Endometrial microvascular endothelial cells (primary cell): ENCODE measurements around the gene HECW1. TPM values are rescaled to one million over a fixed set of nuclear protein-coding genes. Genes with fewer than 3 reads are reported as not detected.
"Not testable (repeated sequence)": the region's sequence is repeated elsewhere in the genome, so short reads cannot be mapped to it uniquely, and the experiment has no call there.

Source experiments
- in situ Hi-C: cut with HindIII; loops from 2 replicates; pipeline ENCODE4 v1.10.0; 2017; ENCODE audit warnings: low sequenced_read_pairs, low pct_unique_long_range_greater_than_20kb; ENCODE audit errors: inconsistent ontology term
- total RNA-seq: library from RNA; depleted of rRNA; stranded (reverse); fragments of >200 nt; gene quantifications from one replicate; pipeline ENCODE4 v1.2.3, GENCODE V29; 2015; ENCODE audit errors: inconsistent ontology term

The HECW1 gene
- total RNA-seq, 1 donor from 2014 or later: not detected

DNA sequence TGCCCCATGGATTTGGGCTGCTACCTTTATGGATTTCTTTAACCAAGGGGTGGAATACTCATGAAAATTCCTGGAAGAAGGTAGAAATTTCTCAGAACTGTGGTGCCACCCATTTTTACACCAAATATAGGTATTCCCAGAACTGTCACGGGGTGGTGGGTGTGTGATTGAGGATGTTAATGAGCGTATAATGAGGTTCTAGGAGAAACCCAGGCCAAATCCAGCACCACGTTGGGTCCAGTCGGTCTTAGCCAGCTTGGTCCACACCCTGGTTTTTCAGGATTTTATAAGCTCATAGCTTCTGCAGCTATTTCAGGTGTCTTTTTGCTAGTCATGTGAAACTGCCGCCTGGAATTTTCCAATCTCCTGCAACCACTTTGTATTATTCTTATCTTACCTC, 83.3 kb downstream of the HECW1 start:
- in situ Hi-C loops: no loop called here

DNA sequence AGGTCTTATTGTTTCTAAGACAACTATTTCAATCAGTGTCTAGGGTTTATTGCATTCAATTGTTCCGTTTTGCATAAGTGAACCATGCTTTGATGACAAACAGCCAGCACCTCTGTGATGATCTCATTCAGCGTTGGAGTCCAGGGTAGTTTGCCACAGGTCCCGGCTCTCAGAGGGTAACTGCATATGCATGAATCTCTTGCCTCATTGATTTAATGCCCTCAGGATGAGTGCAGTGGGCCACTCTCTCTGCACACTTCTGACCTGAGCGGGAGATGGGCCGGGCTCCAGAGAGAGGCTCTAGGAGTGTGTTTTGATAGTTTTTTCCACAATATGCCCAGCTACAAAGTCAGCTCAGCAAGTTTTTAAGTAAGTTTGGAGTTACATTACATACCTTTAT, 83.9 kb downstream of the HECW1 start:
- in situ Hi-C loops: no loop called here

DNA sequence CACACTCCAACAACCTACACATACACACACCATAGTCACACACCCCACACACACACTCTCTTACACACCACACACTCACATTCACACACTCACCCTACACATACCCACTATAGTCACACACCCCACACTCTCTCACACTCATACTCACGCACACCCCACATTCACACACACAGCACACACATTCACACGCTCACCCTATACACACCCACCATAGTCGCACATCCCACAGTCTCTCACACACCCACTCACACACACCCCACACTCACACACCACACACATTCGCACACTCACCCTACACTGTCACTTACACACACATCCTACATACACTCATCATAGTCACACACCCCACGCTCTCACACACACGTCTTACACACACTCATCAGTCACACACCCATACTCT, 85.6 kb downstream of the HECW1 start:
- in situ Hi-C loops: no loop called here

DNA sequence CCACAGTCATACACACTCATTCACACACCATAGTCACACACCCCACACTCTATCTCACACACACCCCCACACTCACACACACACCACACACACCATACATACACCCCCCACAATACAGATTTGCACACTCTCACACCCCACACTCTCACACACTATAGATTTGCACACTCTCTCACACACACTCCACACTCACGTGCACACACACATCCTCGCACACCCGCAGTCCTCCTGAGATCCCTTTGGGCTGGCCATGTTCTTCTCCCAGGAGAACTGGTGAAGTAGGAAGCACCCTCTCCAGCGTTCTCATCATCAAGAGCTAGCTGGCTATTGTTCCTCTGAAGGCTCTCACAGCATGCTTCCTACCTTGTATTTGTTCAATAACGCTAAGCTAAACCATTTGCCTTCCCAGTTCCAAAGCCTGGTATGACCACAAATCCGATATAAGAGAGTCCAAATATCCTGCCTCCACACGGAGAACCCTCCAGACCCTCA, 86.2 kb downstream of the HECW1 start:
- in situ Hi-C loops: no loop called here

DNA sequence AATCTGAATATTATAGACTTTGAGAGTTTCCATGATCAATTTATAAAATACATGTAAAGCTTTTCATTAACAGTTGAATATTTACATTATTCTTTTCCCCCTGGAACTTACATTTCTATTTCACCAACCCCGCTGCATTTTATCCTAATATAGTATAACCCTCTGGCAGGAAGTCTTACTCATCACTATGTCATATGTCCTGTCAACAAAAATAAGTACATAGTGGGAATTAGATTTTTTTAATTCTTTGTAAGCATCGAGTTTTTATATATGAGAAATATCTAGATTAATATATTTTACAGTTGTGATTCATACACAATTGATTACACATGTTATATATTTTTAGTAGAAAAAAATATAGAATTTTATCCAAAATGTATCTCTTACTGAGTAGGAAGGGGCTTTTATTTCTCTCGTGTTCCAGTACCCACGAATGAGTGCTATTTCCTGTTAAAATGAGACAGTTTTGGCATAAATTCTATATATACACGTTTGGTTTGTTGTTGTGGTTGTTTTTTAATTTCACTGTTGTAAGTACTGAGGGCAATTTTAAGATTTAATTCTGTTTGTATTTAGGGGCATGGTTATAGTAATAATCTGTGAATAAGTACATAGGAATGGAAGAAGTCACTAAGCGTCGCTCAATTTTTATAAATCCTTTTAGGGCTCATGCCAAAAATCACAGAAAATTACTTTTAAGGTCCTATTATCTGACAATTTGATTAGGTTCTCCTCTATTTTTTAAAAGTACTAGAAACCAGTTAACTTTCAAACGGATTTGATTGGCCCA, 87.1 kb downstream of the HECW1 start:
- in situ Hi-C loops: no loop called here

DNA sequence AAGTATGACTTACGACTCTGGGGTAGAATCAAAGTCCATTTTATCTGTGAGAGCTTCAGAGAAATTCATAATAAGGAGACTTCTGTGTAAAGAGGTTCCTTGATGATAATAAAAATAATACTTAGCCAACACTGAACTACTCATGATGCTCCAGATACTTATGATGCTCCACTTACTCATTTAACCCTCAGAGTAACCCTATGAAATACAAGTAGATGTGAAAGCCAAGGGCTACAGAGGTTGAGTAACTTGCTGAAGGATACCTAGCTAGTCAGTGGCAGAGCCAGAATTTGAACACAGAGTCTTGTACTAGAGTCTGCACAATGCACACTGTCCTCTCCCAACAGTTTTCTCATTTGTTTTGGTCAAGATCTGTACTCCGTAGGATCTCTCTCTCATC, 89.5 kb downstream of the HECW1 start:
- in situ Hi-C loops: no loop called here

DNA sequence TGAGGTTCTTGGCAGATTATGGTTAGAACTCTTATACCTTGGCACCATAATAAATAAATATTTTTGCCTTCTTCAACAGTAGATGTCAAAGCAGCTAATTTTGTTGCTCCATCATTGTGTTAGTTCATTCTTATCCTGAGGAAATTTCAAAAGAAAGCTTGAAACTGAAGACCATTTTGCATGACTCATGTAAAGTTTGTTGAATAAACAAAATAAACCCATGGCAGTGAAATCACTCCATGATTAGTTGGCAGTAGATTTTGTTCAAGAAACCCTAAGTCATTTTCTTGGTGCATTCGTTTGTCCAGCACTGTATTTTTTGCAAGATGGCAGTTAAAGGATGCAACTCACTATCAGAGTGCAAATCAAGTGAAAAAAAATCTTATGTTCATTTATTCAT, 91.6 kb downstream of the HECW1 start:
- in situ Hi-C loops: no loop called here

DNA sequence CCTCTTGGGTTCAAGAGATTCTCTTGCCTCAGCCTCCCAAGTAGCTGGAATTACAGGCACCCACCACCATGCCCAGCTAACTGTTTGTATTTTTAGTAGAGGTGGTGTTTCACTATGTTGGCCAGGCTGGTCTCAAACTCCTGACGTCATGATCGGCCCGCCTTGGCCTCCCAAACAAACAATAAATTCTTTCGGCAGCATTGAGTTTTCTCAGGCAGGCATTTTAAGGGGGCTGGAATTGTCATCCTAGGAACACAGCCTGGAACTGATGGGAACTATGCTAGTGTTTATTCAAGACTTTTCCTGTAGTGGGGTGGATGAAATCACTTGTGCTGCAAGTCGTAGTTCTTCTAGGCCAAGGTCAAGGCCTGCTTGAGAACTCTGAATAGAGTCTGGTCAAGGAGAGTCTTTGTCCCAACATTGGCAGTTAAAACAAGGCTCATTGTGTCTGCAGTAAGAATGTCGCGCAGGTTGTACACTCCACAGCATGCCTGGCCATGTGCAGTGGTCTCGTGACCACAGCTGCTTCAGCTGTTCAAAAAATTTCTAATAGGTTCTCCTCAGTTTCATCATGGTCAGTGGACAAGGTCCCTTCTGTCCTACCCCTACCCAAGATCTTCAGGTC, 92.8 kb downstream of the HECW1 start:
- in situ Hi-C loops: no loop called here

DNA sequence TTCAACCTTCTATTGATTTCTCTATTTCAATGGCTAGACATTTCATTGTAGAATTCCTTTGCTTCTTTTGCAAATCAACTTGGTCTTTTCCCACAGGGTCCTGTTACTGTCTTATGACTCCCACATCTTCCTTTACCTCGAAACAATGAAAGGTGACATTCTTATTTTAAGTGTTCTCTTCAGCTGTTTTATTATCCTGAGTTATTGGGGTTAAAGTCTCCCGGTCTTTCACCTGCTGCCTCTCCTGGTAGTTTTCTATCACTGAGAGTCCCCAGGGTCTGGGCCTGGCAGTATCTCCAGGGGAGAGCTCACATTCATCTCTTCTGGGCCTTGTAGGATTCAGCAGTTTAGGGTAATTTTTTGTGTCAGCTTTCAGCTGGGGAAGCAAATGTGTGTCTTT, 95.8 kb downstream of the HECW1 start:
- in situ Hi-C loops: no loop called here

DNA sequence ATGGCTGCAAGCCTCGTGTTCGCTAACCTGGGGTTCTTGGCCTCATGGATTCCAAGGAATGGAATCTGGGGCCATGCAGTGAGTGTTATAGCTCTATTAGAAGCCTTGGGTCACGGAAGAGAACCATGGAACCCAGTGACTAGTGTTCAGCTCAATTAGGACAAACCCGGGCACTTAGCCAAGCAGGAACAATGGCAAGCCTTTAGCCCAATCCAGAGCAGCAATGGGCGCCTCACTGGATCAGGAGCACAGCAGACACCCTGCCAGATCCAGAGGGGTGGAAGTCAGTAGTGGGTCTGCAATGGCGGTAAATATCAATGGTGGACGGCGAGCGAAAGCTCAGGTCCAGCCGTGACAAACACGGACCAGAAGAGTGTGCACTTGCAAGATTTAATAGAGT, 98.1 kb downstream of the HECW1 start:
- in situ Hi-C loops: not testable (repeated sequence)

DNA sequence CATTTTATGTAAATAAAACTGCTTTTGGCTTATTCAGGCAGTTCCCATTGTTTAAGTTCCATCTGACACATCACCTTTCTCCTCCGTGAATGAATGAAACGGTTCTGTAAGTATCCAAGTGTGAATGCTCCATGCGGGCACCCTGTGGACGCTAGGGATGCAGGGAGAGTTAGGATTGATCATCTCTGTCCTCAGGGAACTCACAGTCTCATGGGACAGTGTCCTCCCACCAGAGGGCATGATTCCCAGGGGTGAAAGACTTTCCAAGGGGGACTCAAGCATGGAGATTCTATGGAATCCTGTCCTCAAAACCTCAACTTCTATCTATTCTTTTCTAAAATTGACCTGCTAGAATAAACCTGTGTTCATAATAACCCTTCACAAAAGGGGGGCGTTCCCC, 98.8 kb downstream of the HECW1 start:
- in situ Hi-C loops: no loop called here

DNA sequence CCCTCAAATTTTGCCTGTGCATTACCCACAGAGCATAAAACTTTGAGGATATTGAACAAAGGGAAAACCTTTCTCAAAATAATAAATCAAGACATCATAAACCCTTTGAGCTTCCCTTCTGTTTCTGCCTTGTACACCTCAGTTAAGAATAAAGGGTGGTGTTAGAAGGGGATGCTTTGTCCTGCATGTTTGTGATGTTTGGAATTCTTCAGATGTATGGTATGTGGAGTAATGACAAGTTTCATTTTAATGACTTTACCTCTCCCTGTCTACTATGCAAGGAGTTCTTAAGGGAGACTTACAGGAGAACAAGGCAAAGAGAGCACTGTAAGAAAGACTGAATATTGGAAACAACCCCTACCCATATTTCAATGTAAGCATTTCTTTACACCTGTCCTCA, 99.2 kb downstream of the HECW1 start:
- in situ Hi-C loops: no loop called here

DNA sequence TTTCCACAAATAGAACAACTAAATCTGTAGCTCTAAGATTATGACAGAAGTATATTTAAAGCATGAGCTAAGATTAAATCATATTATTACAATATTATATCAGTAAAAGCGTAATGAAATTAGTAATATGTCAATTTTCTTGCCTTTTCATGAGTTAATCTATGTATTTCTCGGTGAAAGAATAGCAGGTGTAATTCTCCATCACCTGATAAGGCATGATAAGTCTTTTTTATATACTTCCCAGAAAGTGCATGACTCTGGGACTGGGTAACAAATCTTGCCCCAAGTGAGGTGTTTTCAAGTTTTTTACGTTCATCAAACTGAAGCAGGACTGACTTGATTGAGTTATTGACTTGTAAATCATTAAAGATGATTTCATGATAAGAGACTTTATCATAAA, 100.5 kb downstream of the HECW1 start:
- in situ Hi-C loops: no loop called here

DNA sequence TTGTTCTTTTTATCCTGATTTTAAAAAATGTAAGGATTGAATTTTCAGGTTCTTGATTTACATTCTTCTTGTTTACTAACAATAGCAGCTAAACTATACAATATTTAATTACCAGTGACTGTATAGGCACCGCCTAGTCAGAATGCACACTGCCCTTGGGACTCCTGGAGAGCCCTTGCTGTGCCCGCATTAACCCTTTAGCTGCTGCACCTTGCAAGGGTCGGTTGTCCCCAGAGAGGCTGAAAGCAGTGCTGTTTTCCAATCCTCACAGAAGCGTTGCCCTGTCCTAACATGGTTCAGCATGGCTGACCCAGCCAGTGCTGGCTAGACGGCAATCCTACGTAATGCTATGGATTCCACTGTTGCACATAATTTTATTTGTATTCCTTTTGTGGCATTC, 102.6 kb downstream of the HECW1 start:
- in situ Hi-C loops: no loop called here

DNA sequence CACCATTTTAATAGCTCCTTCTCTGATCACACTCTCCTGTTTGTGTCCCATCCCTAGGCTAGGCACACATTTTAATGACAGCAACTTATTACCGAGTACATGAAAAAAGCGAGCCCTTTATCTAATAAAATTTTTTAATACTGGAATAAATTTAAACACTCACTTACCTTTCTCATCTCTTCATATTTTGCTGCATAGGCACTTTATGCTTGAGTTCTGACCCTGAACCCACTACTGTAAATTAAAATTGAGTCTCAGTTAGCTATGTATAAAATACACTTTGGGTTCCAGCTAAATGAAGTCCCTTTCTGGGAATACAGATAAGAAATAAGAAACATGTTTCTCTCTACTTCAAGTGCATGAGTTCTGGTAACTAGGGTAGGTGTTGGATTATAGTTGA, 104.6 kb downstream of the HECW1 start:
- in situ Hi-C loops: no loop called here

DNA sequence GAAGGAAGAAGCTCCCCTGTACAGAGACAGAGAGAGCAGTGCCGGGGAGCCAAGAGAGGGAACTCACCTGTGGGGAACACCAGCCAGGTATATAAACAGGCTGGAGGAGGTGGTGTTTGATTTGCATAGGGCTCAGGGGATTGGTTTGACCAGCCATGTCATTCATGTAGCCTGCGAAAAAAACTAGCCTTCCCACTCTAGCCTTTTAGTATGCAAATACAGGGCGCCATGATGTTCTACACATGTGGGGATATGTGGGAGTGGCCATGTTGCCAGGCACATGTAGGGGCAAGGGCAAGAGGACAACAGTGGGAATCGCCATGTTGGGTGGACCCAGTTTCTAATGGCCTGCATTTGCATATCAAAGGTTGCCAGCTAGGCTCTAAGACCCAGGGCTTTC, 106.5 kb downstream of the HECW1 start:
- in situ Hi-C loops: not testable (repeated sequence)

DNA sequence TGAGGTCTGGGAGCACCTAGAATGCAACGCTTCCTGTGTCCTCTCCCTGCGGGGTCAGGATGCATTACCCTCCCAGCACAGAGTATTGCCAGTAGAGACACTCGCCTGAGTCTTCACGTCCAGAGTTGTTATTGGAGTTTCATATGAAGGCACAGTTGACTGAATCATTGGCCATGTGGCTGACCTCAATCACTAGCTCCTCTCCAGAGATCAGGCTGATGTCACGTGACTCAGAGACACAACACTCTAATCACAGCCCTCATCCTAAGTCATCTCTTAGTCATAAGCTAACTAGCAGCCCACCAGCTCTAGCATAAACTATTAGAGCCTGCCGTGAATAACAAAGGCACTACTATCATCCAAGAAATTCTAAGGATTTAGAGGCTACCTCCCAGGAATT, 107.8 kb downstream of the HECW1 start:
- in situ Hi-C loops: no loop called here

DNA sequence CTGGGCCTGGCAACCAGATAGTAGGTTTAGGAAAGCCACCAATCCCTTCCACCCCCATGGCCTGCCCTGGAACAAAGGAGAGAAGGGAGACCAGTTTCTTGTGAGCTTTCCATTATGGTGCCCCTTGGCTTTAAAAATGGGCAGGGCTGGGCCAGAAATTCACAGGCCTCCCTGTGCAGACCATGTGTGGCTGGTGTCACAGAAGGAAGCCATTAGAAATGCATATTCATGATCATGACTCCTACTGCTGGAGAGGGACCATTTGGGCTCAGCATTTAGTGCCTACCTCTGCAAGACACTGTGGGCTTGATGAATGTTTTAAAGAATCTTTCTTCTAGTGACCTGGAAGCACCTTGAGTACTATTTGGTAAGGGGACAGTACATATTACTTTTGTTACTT, 108.3 kb downstream of the HECW1 start:
- in situ Hi-C loops: no loop called here

DNA sequence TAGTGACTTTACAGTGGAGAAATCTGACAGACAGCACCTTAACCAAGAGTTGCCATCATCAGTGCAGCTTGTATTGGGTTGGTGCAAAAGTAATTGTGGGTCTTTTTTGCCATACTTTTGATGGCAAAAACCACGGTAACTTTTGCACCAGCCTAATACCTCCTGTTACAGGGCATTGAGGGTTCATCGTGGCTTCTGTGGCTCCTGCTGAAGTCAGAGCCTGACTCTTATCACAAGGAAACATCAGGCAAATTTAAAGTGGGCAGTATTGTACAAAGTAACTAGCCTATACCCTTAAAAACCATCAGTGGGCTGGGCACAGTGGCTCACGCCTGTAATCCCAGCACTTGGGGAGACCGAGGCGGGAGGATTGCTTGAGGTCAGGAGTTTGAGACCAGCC, 117.4 kb downstream of the HECW1 start:
- in situ Hi-C loops: no loop called here

DNA sequence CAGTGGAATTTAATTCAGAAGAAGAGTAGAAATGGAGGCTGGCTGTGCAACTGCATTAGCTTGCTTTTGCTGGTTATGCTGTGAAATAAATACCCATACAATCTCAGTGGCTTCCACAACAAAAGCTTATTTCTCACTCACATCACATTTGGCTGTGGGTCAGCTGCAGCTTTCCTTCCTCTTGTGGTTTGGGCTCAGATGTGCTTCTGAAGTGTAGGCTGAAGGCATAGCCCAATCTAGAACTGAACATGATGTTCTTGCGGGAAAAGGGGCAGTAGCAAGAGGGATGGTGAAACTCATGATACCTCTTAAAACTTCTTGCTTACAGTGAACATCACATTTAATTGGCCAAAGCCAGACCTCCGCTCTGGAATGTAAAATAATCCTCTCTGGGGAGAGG, 119.9 kb downstream of the HECW1 start:
- in situ Hi-C loops: no loop called here

DNA sequence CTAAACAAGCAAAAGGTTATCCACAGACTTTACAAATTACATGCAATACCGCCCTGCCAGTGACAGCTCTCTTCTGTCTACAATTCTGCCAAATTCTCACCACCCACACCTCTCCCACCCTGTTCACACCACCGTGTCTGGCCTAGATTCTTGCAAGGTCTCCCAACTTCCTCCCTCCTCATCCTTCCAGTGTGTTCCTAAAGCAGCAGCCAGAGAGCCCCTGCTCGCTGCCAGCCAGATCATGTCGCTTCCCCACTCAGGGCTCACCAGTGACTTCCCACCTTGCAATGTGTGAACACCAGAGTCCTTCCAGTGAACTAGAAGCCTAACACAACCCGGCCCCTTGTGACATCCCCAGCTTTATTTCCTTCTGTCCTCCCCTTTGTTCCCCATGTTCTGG, 121.6 kb downstream of the HECW1 start:
- in situ Hi-C loops: no loop called here
